IPS-15b (cell line): ENCODE measurements around the gene LRMDA.

ENCODE experiments used
- H3K27me3 ChIP-seq: one replicate; pipeline ENCODE4 v1.6.1; 2013; ENCODE audit warnings: low read length; ENCODE audit not compliant: control insufficient read depth, insufficient read depth
- H3K36me3 ChIP-seq: one replicate; pipeline ENCODE4 v1.6.1; 2013; ENCODE audit warnings: low read length; ENCODE audit not compliant: control insufficient read depth, insufficient read depth
- H3K4me1 ChIP-seq: one replicate; pipeline ENCODE4 v1.6.1; 2013; ENCODE audit warnings: mild to moderate bottlenecking, low read length; ENCODE audit not compliant: control insufficient read depth, insufficient read depth
- H3K4me3 ChIP-seq: one replicate; pipeline ENCODE4 v1.5.1; 2013; ENCODE audit warnings: low read depth, low read length
- H3K9ac ChIP-seq: one replicate; pipeline ENCODE4 v1.6.1; 2013; ENCODE audit warnings: low read depth, mild to moderate bottlenecking, low read length
- H3K9me3 ChIP-seq: one replicate; pipeline ENCODE4 v1.6.1; 2013; ENCODE audit warnings: mild to moderate bottlenecking, low read length; ENCODE audit not compliant: control insufficient read depth, insufficient read depth

The LRMDA gene

DNA sequence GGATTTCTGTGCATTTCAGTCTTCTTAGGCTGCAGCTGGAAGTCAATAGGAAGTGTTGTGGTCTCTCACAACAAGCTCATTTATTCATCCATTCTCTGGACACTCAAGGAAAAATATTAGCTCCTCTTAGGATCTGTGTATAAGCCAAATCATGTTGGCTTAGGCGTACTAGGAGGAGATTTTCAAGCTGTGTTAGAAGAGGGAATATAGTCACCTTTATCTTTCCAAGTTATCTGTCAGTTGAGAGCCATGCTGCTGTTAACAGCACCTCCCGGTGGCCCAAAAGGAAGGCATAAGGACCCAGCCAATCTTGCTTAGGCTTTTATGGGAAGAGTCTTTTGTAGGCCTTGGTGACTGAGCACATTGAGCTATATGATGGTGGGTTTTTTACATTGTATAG, 220.0 kb downstream of the LRMDA start:
- Histone ChIP-seq H3K36me3 (no peaks in the 10 kb centered on the region), H3K4me3 (no peak overlapping the region), H3K9me3 (no peaks in the 10 kb centered on the region), H3K4me1 (peaks cover 6% of the 10 kb centered on the region), H3K27me3 (peaks cover 2% of the 10 kb centered on the region), H3K9ac (no peak overlapping the region)

DNA sequence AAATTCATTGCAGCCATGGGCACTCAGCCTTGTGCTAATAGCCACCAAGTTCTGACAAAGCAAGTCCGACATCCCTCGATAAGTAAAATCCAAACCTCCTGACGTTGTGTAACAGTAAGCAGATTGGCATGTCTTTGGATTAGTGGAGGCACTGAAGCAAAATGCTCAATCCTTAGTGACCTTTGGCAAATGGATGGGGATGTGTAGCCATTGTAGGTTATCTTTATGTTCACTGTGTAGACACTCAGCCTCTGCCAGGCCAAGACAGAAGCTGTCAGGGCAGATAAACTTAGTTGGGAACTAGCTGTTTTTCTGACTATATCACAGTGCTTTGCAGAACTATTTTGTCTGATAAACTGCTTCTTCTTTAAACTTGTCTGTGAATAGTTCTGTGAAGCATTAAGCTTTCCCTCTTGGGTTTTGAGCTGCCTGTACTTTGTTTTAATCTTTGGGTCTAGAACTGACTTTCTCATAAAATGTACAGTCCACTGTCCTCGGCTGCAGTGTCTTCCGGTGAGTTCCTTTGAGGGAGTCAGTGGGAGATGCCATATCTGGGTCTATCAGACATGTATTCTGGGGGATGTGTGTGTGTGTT, 220.8 kb downstream of the LRMDA start:
- Histone ChIP-seq H3K9ac (no peak overlapping the region), H3K36me3 (no peaks in the 10 kb centered on the region), H3K9me3 (no peaks in the 10 kb centered on the region), H3K27me3 (peaks cover 2% of the 10 kb centered on the region), H3K4me1 (peaks cover 6% of the 10 kb centered on the region), H3K4me3 (no peak overlapping the region)

- Histone ChIP-seq H3K4me1 (peaks cover 6% of the 10 kb centered on the region), H3K9me3 (no peaks in the 10 kb centered on the region), H3K27me3 (peaks cover 2% of the 10 kb centered on the region), H3K4me3 (no peak overlapping the region), H3K9ac (no peak overlapping the region), H3K36me3 (no peaks in the 10 kb centered on the region)
Observed at GRCh38 chr10:75653761-75654160, 222.3 kb downstream of the LRMDA start.

DNA sequence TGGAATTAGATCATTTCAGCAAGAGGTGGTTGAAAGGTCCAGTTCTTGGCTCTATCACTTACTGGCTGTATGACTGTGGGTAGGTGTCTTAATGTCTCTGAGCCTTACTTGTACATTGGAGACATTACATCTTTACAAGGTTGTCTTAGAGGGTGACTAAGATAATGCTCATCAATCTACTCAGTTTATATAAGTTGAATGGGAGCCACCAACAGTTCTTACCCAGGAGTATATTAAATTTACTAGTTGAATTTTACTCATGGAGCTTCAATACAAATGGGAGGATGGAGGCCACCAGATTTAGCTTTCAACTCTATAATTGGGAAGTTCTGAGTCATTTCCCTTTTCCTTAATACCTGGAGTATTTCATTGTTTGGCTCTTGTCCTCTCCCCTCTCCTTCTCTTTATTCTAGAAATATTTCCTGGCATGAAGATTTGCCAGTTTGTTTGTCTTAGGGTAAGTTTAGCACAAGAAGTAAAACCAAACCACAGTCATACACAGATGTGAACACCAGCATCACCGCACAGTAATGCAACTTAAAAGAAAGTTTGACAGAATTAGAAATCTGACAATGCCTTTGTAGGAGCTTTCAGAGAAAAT, 222.8 kb downstream of the LRMDA start:
- H3K9ac ChIP-seq = no peak overlapping the region
- H3K4me3 ChIP-seq = no peak overlapping the region
- peaks cover 2% of the 10 kb centered on the region for H3K27me3 ChIP-seq
- peaks cover 6% of the 10 kb centered on the region for H3K4me1 ChIP-seq
- no peaks in the 10 kb centered on the region for H3K9me3 ChIP-seq
- no peaks in the 10 kb centered on the region for H3K36me3 ChIP-seq

- H3K4me3 ChIP-seq = no peak overlapping the region
Observed at GRCh38 chr10:75654772-75655171, 223.3 kb downstream of the LRMDA start.

GRCh38 chr10:75655791-75656451, 224.5 kb downstream of the LRMDA start:
- H3K4me1 ChIP-seq = peaks cover 5% of the 10 kb centered on the region
- no peaks in the 10 kb centered on the region for H3K9me3 ChIP-seq
- H3K36me3 ChIP-seq = no peaks in the 10 kb centered on the region
- H3K27me3 ChIP-seq = peaks cover 2% of the 10 kb centered on the region
- H3K9ac ChIP-seq = no peak overlapping the region
- H3K4me3 ChIP-seq = no peak overlapping the region

More at GRCh38 chr10:75654772-75655171, 223.3 kb downstream of the LRMDA start:
- no peaks in the 10 kb centered on the region for H3K9me3 ChIP-seq
- H3K27me3 ChIP-seq = peaks cover 2% of the 10 kb centered on the region
- H3K9ac ChIP-seq = no peak overlapping the region
- H3K36me3 ChIP-seq = no peaks in the 10 kb centered on the region
- H3K4me1 ChIP-seq = peaks cover 6% of the 10 kb centered on the region

DNA sequence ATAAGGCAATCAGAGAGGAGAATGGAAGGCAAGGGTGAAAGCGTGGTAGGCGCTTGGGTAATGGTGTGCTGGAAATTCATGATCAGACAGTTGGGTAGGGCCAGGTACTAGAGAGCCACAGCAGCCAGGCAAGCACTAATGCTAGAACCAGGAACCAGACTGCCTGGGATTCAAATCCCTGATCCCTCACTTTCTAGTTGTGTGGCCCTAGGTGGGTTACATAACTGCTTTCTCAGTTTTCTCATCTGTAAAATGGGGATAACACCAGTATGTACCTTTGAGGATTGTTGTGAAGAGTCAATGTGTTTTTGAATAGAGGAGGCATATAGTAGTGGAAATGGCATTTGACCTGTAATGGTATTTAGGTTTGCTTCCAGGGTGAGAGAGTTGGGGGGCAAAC, 225.9 kb downstream of the LRMDA start:
- no peaks in the 10 kb centered on the region for H3K4me1 ChIP-seq
- H3K36me3 ChIP-seq = no peaks in the 10 kb centered on the region
- no peak overlapping the region for H3K9ac ChIP-seq
- H3K4me3 ChIP-seq = no peak overlapping the region
- peaks cover 2% of the 10 kb centered on the region for H3K27me3 ChIP-seq
- H3K9me3 ChIP-seq = no peaks in the 10 kb centered on the region

DNA sequence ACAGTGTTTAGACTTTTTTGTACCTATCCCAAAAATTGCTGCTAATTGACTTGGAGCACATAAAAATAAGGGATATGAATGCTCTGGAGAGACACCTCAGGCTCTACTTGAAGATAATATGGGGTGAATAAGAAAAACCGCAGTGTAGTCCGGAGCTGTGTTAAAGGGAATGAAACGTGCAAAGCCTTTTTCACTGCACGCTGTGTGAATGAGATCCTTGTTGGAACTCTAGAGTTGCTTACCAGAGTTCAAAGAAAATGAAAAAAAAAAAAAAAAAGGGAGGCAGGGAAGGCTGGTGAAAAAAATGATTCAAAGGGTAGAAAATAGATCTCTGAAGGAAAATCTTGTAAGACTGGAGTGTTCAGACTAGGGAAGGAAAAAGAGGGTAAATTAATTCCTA, 226.6 kb downstream of the LRMDA start:
- Histone ChIP-seq H3K27me3 (peaks cover 2% of the 10 kb centered on the region), H3K4me3 (no peak overlapping the region), H3K9me3 (no peaks in the 10 kb centered on the region), H3K4me1 (no peaks in the 10 kb centered on the region), H3K36me3 (no peaks in the 10 kb centered on the region), H3K9ac (no peak overlapping the region)

- H3K4me1 ChIP-seq = no peaks in the 10 kb centered on the region
- no peaks in the 10 kb centered on the region for H3K36me3 ChIP-seq
- peaks cover 2% of the 10 kb centered on the region for H3K27me3 ChIP-seq
- no peak overlapping the region for H3K9ac ChIP-seq
- H3K4me3 ChIP-seq = no peak overlapping the region
- H3K9me3 ChIP-seq = no peaks in the 10 kb centered on the region
Observed at GRCh38 chr10:75658496-75658895, 227.1 kb downstream of the LRMDA start.

GRCh38 chr10:75658915-75659314, 227.5 kb downstream of the LRMDA start:
- H3K9me3 ChIP-seq = no peaks in the 10 kb centered on the region
- H3K4me1 ChIP-seq = no peaks in the 10 kb centered on the region
- H3K36me3 ChIP-seq = no peaks in the 10 kb centered on the region
- no peak overlapping the region for H3K4me3 ChIP-seq
- peaks cover 2% of the 10 kb centered on the region for H3K27me3 ChIP-seq
- no peak overlapping the region for H3K9ac ChIP-seq

- H3K4me1 ChIP-seq = no peaks in the 10 kb centered on the region
- H3K9me3 ChIP-seq = no peaks in the 10 kb centered on the region
- no peaks in the 10 kb centered on the region for H3K27me3 ChIP-seq
- H3K4me3 ChIP-seq = no peak overlapping the region
- no peaks in the 10 kb centered on the region for H3K36me3 ChIP-seq
- H3K9ac ChIP-seq = no peak overlapping the region
Observed at GRCh38 chr10:75660823-75661222, 229.4 kb downstream of the LRMDA start.

- H3K36me3 ChIP-seq = no peaks in the 10 kb centered on the region
- no peaks in the 10 kb centered on the region for H3K4me1 ChIP-seq
- H3K9ac ChIP-seq = no peak overlapping the region
- no peaks in the 10 kb centered on the region for H3K9me3 ChIP-seq
- no peak overlapping the region for H3K4me3 ChIP-seq
- no peaks in the 10 kb centered on the region for H3K27me3 ChIP-seq
Observed at GRCh38 chr10:75662715-75663114, 231.3 kb downstream of the LRMDA start.
